Keratinocyte (primary cell): ENCODE measurements around the gene RNF145.

Source experiments
- EZH2 ChIP-seq: IDR thresholded peaks from one replicate; pipeline ENCODE4 v1.6.1; 2012; ENCODE audit warnings: inconsistent platforms, mild to moderate bottlenecking, low read length, moderate library complexity
- TF ChIP-seq, protein P1 (sequence below), 3 experiments: IDR thresholded peaks in 1 of 3; conservative IDR thresholded peaks in 1 of 3; optimal IDR thresholded peaks in 1 of 3; 2 replicates in 2 of 3; 3 replicates in 1 of 3; pipeline versions ENCODE3 to v1.5.1; 2011; ENCODE audit warnings: low read length in 3 of 3, mild to moderate bottlenecking in 3 of 3, moderate library complexity in 2 of 3, control low read depth in 1 of 3, inconsistent platforms in 1 of 3; ENCODE audit not compliant: insufficient read depth in 2 of 3; ENCODE audit errors: extremely low read depth in 1 of 3

DNA sequence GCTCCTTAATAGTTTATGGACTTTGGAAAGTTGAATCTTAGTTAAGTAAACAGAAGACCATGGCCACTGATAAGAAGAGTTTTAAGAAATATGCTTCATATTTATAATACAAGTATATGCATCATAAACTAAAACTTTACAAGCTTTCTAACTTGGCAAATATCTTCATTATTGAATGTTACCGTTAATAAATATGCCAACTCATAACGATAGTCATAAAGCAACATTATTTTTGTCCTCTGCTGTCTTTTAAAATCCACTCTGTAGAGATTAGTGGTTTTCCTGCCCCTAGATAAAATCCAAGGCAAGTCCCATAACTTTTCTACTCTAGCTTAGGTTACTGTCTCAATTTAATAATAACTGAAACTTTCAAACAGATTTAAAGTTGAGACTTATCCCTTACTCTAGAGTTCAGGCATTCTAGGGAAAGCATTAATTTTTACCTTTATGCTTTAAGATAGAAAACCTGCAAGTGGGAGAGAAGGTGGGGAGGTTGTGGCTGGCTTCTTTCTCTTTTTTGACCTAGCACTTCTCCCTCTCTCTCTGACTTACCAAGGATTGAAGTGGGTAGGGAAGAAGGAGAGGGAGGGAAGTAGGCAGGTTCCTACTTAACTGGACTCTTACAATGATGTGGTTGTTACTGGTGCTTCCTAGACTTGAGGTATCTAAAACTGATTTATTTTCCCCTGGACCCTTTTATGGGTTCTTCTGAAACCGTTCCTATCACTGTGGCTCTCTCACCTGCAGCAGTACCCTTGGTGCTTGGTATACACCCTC is 29.6 kb downstream of the RNF145 start:
- TF ChIP-seq, protein P1, sequence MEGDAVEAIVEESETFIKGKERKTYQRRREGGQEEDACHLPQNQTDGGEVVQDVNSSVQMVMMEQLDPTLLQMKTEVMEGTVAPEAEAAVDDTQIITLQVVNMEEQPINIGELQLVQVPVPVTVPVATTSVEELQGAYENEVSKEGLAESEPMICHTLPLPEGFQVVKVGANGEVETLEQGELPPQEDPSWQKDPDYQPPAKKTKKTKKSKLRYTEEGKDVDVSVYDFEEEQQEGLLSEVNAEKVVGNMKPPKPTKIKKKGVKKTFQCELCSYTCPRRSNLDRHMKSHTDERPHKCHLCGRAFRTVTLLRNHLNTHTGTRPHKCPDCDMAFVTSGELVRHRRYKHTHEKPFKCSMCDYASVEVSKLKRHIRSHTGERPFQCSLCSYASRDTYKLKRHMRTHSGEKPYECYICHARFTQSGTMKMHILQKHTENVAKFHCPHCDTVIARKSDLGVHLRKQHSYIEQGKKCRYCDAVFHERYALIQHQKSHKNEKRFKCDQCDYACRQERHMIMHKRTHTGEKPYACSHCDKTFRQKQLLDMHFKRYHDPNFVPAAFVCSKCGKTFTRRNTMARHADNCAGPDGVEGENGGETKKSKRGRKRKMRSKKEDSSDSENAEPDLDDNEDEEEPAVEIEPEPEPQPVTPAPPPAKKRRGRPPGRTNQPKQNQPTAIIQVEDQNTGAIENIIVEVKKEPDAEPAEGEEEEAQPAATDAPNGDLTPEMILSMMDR (optimal IDR thresholded peaks at IDR 0.05 in 1 of 3, IDR thresholded peaks at IDR 0.05 in 1 of 3, conservative IDR thresholded peaks at IDR 0.05 in 1 of 3; ENCODE audit: extremely low read depth in 1 of 3, insufficient read depth in 2 of 3, low read length in 3 of 3) = no peak
- no peak for TF ChIP-seq EZH2
